T-helper 1 cell treated with Interleukin-12 subunit alpha and Interleukin-12 subunit beta and Interleukin-4 antibody, amounts not matched to agents 30 μg/mL and 1 μg/mL, for 36 hours (primary cell): ENCODE results near the gene MAST2.
"Not testable (repeated sequence)": the region's sequence is repeated elsewhere in the genome, so short reads cannot be mapped to it uniquely, and the experiment has no call there.

ENCODE experiments used
- H3K27ac Mint-ChIP-seq: one replicate; pipeline ENCODE4 v1.8.0; 2021; ENCODE audit warnings: mild to moderate bottlenecking, mixed read lengths
- H3K27me3 Mint-ChIP-seq: one replicate; pipeline ENCODE4 v1.8.0; 2021; ENCODE audit warnings: low read depth, mixed read lengths
- H3K36me3 Mint-ChIP-seq: one replicate; pipeline ENCODE4 v1.8.0; 2021; ENCODE audit warnings: low read depth, mixed read lengths
- H3K4me1 Mint-ChIP-seq: one replicate; pipeline ENCODE4 v1.8.0; 2021; ENCODE audit warnings: low read depth, mixed read lengths
- H3K4me3 Mint-ChIP-seq: one replicate; pipeline ENCODE4 v1.8.0; 2021; ENCODE audit warnings: mild to moderate bottlenecking, moderate library complexity, mixed read lengths
- H3K9me3 Mint-ChIP-seq: one replicate; pipeline ENCODE4 v1.8.0; 2021; ENCODE audit warnings: mixed read lengths

The MAST2 gene

GRCh38 chr1:45913731-45914501 is 110.5 kb downstream of the MAST2 start:
- peak overlapping the region; percentile 14 for H3K27ac Mint-ChIP-seq
- H3K4me3 Mint-ChIP-seq, result no peak overlapping the region
- no peaks in the 10 kb centered on the region for H3K9me3 Mint-ChIP-seq
- no peaks in the 10 kb centered on the region for H3K36me3 Mint-ChIP-seq
- no peaks in the 10 kb centered on the region for H3K27me3 Mint-ChIP-seq
- H3K4me1 Mint-ChIP-seq, result peaks cover 4% of the 10 kb centered on the region

GRCh38 chr1:45914836-45915235 is 111.4 kb downstream of the MAST2 start:
- Mint-ChIP-seq H3K27ac (no peak overlapping the region), H3K4me1 (peaks cover 4% of the 10 kb centered on the region), H3K36me3 (no peaks in the 10 kb centered on the region), H3K27me3 (no peaks in the 10 kb centered on the region), H3K9me3 (no peaks in the 10 kb centered on the region), H3K4me3 (no peak overlapping the region)

GRCh38 chr1:45922374-45922773 is 119.0 kb downstream of the MAST2 start:
- H3K9me3 Mint-ChIP-seq, result no peaks in the 10 kb centered on the region
- no peak overlapping the region for H3K4me3 Mint-ChIP-seq
- no peaks in the 10 kb centered on the region for H3K36me3 Mint-ChIP-seq
- no peaks in the 10 kb centered on the region for H3K27me3 Mint-ChIP-seq
- H3K4me1 Mint-ChIP-seq, result no peaks in the 10 kb centered on the region
- no peak overlapping the region for H3K27ac Mint-ChIP-seq

- H3K9me3 Mint-ChIP-seq, result no peaks in the 10 kb centered on the region
- H3K4me3 Mint-ChIP-seq, result no peak overlapping the region
- H3K4me1 Mint-ChIP-seq, result no peaks in the 10 kb centered on the region
- no peaks in the 10 kb centered on the region for H3K36me3 Mint-ChIP-seq
- H3K27ac Mint-ChIP-seq, result no peak overlapping the region
- no peaks in the 10 kb centered on the region for H3K27me3 Mint-ChIP-seq
Measured at GRCh38 chr1:45922813-45923212, 119.4 kb downstream of the MAST2 start.

- no peaks in the 10 kb centered on the region for H3K36me3 Mint-ChIP-seq
- H3K27me3 Mint-ChIP-seq, result no peaks in the 10 kb centered on the region
- H3K27ac Mint-ChIP-seq, result no peak overlapping the region
- H3K9me3 Mint-ChIP-seq, result no peaks in the 10 kb centered on the region
- H3K4me3 Mint-ChIP-seq, result no peak overlapping the region
- H3K4me1 Mint-ChIP-seq, result no peaks in the 10 kb centered on the region
Measured at GRCh38 chr1:45923343-45923742, 119.9 kb downstream of the MAST2 start.

GRCh38 chr1:45924736-45925135 is 121.3 kb downstream of the MAST2 start:
- H3K27ac Mint-ChIP-seq, result no peak overlapping the region
- no peaks in the 10 kb centered on the region for H3K9me3 Mint-ChIP-seq
- no peaks in the 10 kb centered on the region for H3K27me3 Mint-ChIP-seq
- no peak overlapping the region for H3K4me3 Mint-ChIP-seq
- no peaks in the 10 kb centered on the region for H3K36me3 Mint-ChIP-seq
- H3K4me1 Mint-ChIP-seq, result peaks cover 6% of the 10 kb centered on the region

GRCh38 chr1:45925728-45926287 is 122.4 kb downstream of the MAST2 start:
- H3K27me3 Mint-ChIP-seq, result no peaks in the 10 kb centered on the region

GRCh38 chr1:45926330-45926729 is 122.9 kb downstream of the MAST2 start:
- H3K27ac Mint-ChIP-seq, result no peak overlapping the region
- no peak overlapping the region for H3K4me3 Mint-ChIP-seq
- peaks cover 6% of the 10 kb centered on the region for H3K4me1 Mint-ChIP-seq
- no peaks in the 10 kb centered on the region for H3K9me3 Mint-ChIP-seq
- no peaks in the 10 kb centered on the region for H3K36me3 Mint-ChIP-seq
- no peaks in the 10 kb centered on the region for H3K27me3 Mint-ChIP-seq

More at GRCh38 chr1:45925728-45926287, 122.4 kb downstream of the MAST2 start:
- Mint-ChIP-seq H3K4me1 (peaks cover 6% of the 10 kb centered on the region), H3K27ac (no peak overlapping the region), H3K4me3 (no peak overlapping the region), H3K9me3 (no peaks in the 10 kb centered on the region), H3K36me3 (no peaks in the 10 kb centered on the region)

GRCh38 chr1:45927231-45927915 is 124.0 kb downstream of the MAST2 start:
- not testable (repeated sequence) for H3K36me3 Mint-ChIP-seq

GRCh38 chr1:45928486-45929205 is 125.2 kb downstream of the MAST2 start:
- Mint-ChIP-seq H3K36me3 (no peaks in the 10 kb centered on the region), H3K4me1 (peaks cover 6% of the 10 kb centered on the region), H3K4me3 (no peak overlapping the region), H3K27ac (no peak overlapping the region), H3K9me3 (no peaks in the 10 kb centered on the region), H3K27me3 (no peaks in the 10 kb centered on the region)

More at GRCh38 chr1:45927231-45927915, 124.0 kb downstream of the MAST2 start:
- not testable (repeated sequence) for H3K4me3 Mint-ChIP-seq, H3K27me3 Mint-ChIP-seq, H3K4me1 Mint-ChIP-seq, H3K27ac Mint-ChIP-seq, H3K9me3 Mint-ChIP-seq

GRCh38 chr1:45929257-45929687 is 125.9 kb downstream of the MAST2 start:
- H3K4me1 Mint-ChIP-seq, result peaks cover 6% of the 10 kb centered on the region
- no peaks in the 10 kb centered on the region for H3K27me3 Mint-ChIP-seq
- H3K36me3 Mint-ChIP-seq, result no peaks in the 10 kb centered on the region
- H3K4me3 Mint-ChIP-seq, result no peak overlapping the region
- no peaks in the 10 kb centered on the region for H3K9me3 Mint-ChIP-seq
- no peak overlapping the region for H3K27ac Mint-ChIP-seq

GRCh38 chr1:45930258-45931150 is 127.1 kb downstream of the MAST2 start:
- Mint-ChIP-seq H3K36me3 (no peaks in the 10 kb centered on the region), H3K4me1 (peaks cover 6% of the 10 kb centered on the region), H3K27me3 (no peaks in the 10 kb centered on the region), H3K4me3 (no peak overlapping the region), H3K27ac (no peak overlapping the region), H3K9me3 (no peaks in the 10 kb centered on the region)

- not testable (repeated sequence) for H3K27ac Mint-ChIP-seq, H3K4me1 Mint-ChIP-seq, H3K36me3 Mint-ChIP-seq, H3K9me3 Mint-ChIP-seq, H3K4me3 Mint-ChIP-seq, H3K27me3 Mint-ChIP-seq
Measured at GRCh38 chr1:45932205-45932604, 128.8 kb downstream of the MAST2 start.

- H3K4me1 Mint-ChIP-seq, result no peaks in the 10 kb centered on the region
- no peaks in the 10 kb centered on the region for H3K27me3 Mint-ChIP-seq
- H3K4me3 Mint-ChIP-seq, result no peak overlapping the region
- no peaks in the 10 kb centered on the region for H3K9me3 Mint-ChIP-seq
- no peak overlapping the region for H3K27ac Mint-ChIP-seq
- H3K36me3 Mint-ChIP-seq, result no peaks in the 10 kb centered on the region
Measured at GRCh38 chr1:45934947-45935346, 131.5 kb downstream of the MAST2 start.
